Kidney (tissue), 14 donors: ENCODE measurements around the gene NTMT1. TPM values are rescaled to one million over a fixed set of nuclear protein-coding genes. Genes with fewer than 3 reads are reported as not detected.

Source experiments
- DNase-seq, 5 donors: peaks; one replicate each; pipeline ENCODE4 v3.0.0-alpha.2; 2013 to 2020
- FAIRE-seq: peaks from 2 replicates; lab custom pipeline; 2012; peaks lifted over from hg19 to GRCh38; lab: Jason Lieb, UNC
- H3K27ac ChIP-seq, 2 donors: one replicate each; pipeline ENCODE4 v1.7.0; 2013; ENCODE audit warnings: low read depth in 2 of 2, low read length in 2 of 2, inconsistent platforms in 1 of 2
- H3K27me3 ChIP-seq: one replicate; pipeline ENCODE4 v1.7.1; 2013; ENCODE audit warnings: low read length, inconsistent platforms; ENCODE audit not compliant: control insufficient read depth, insufficient read depth
- H3K36me3 ChIP-seq, 3 donors: one replicate each; pipeline versions ENCODE4 v1.7.0 to v1.7.1; 2013; ENCODE audit warnings: low read length in 3 of 3, control low read depth in 1 of 3, inconsistent platforms in 1 of 3; ENCODE audit not compliant: insufficient read depth in 3 of 3, control insufficient read depth in 2 of 3
- H3K4me1 ChIP-seq, 3 donors: one replicate each; pipeline versions ENCODE4 v1.7.0 to v1.7.1; 2013; ENCODE audit warnings: low read length in 3 of 3, inconsistent platforms in 1 of 3, low read depth in 1 of 3; ENCODE audit not compliant: control insufficient read depth in 2 of 3, insufficient read depth in 2 of 3
- H3K4me3 ChIP-seq, 3 donors: one replicate each; pipeline versions ENCODE4 v1.7.0 to v1.8.1; 2013; ENCODE audit warnings: low read length in 3 of 3, control low read depth in 1 of 3, inconsistent platforms in 1 of 3
- H3K9ac ChIP-seq, 3 donors: one replicate each; pipeline versions ENCODE4 v1.7.0 to v1.7.1; 2013; ENCODE audit warnings: low read length in 3 of 3, control low read depth in 1 of 3, inconsistent platforms in 1 of 3
- H3K9me3 ChIP-seq, 3 donors: one replicate each; pipeline versions ENCODE4 v1.7.0 to v1.7.1; 2013; ENCODE audit warnings: low read length in 3 of 3, control low read depth in 1 of 3, inconsistent platforms in 1 of 3; ENCODE audit not compliant: control insufficient read depth in 2 of 3, insufficient read depth in 1 of 3
- CTCF ChIP-seq: IDR thresholded peaks from 3 replicates; pipeline ENCODE4 v1.5.1; 2012; ENCODE audit warnings: mild to moderate bottlenecking, moderate library complexity, borderline replicate concordance; ENCODE audit not compliant: insufficient read depth; ENCODE audit errors: extremely low read depth
- intact Hi-C: fragments of 100-400 bp; cut with DNase I; formaldehyde crosslinking; loops from one replicate; pipeline ENCODE4 v1.11.1; 2022
- polyA plus RNA-seq: library from polyadenylated mRNA; stranded (reverse); fragments of 350-450 nt; fragmentation: Illumina TruSeq; extraction: RNeasy Lipid Tissue Mini Kit (QIAGEN cat#74804); gene quantifications from one replicate; pipeline ENCODE4 v1.2.3, GENCODE V29; 2014; ENCODE audit warnings: low read depth, low replicate concordance; ENCODE audit not compliant: insufficient read depth
- total RNA-seq: library from RNA; stranded (reverse); fragmentation: NEBNext Ultra II Directional; extraction: Animal tissue kit (Norgen Biotek cat#: 25700); gene quantifications from one replicate; pipeline ENCODE4 v1.2.1, GENCODE V29; 2021
- donor health status: control.
- donor health status: control.
- donor health status: control.
- donor health status: control.
- donor health status: control.
- donor health status: DM: yes; HTN: yes; CAD: no.
- donor health status: Normal renal cell carcinoma (clear cell type).

Gene NTMT1
- total and polyA plus RNA-seq, 2 donors from 2014 or later, result 32.6 to 61.2 TPM

GRCh38 chr9:129631674-129632129 is 5.7 kb downstream of the NTMT1 start:
- Histone ChIP-seq H3K36me3 (peaks cover 0 to 22% (median 19%) of the 10 kb centered on the region in 3 donors), H3K4me3 (no peak overlapping the region), H3K4me1 (peaks cover 0 to 33% (median 6%) of the 10 kb centered on the region in 3 donors), H3K9me3 (no peaks in the 10 kb centered on the region), H3K27me3 (no peaks in the 10 kb centered on the region), H3K27ac (no peak overlapping the region), H3K9ac (no peak overlapping the region)
- TF ChIP-seq CTCF, result no peak
- intact Hi-C loops, result no loop called here
- DNase-seq (no peak), FAIRE-seq (no peak)

DNA sequence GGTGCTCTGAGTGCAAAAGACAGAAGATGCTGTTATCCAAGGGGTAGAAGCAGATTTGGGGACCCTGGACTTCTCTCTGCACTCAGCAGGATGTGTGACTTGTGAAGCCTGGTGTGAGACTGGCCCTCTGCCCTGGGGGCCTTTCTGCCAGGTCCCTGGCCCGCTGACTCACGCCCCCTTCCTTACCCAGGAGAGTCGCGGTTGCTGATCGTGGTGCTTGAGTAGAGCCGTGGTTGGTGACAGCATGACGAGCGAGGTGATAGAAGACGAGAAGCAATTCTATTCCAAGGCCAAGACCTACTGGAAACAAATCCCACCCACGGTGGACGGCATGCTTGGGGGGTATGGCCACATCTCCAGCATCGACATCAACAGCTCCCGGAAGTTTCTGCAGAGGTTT is 6.5 kb downstream of the NTMT1 start:
- no peaks in the 10 kb centered on the region for H3K9me3 ChIP-seq
- no peak overlapping the region for H3K27ac ChIP-seq
- H3K4me1 ChIP-seq, result peaks cover 0 to 28% (median 6%) of the 10 kb centered on the region in 3 donors
- H3K27me3 ChIP-seq, result no peaks in the 10 kb centered on the region
- FAIRE-seq, result no peak
- no peak overlapping the region for H3K4me3 ChIP-seq
- DNase-seq, result no peak
- no peak for TF ChIP-seq CTCF
- H3K9ac ChIP-seq, result no peak overlapping the region
- intact Hi-C loops, result no loop called here
- H3K36me3 ChIP-seq, result peaks cover 0 to 29% (median 24%) of the 10 kb centered on the region in 3 donors

- H3K9me3 ChIP-seq, result no peaks in the 10 kb centered on the region
- H3K4me3 ChIP-seq, result no peak overlapping the region
- H3K4me1 ChIP-seq, result peaks cover 0 to 20% (median 6%) of the 10 kb centered on the region in 3 donors
- no peak overlapping the region for H3K9ac ChIP-seq
- DNase-seq (no peak), FAIRE-seq (no peak)
- no peak overlapping the region for H3K27ac ChIP-seq
- TF ChIP-seq CTCF, result no peak
- intact Hi-C loops, result no loop called here
- H3K27me3 ChIP-seq, result no peaks in the 10 kb centered on the region
- peaks cover 0 to 36% (median 31%) of the 10 kb centered on the region in 3 donors for H3K36me3 ChIP-seq
Observed at GRCh38 chr9:129633207-129633606, 7.2 kb downstream of the NTMT1 start.

- intact Hi-C loops, result no loop called here
- TF ChIP-seq CTCF, result no peak
- Histone ChIP-seq H3K9me3 (no peaks in the 10 kb centered on the region), H3K9ac (no peak overlapping the region), H3K4me1 (peaks cover 0 to 17% (median 6%) of the 10 kb centered on the region in 3 donors), H3K27ac (no peak overlapping the region), H3K4me3 (no peak overlapping the region), H3K36me3 (peaks cover 0 to 42% (median 37%) of the 10 kb centered on the region in 3 donors), H3K27me3 (no peaks in the 10 kb centered on the region)
- no peak for DNase-seq
- FAIRE-seq, result no peak
Observed at GRCh38 chr9:129633848-129634247, 7.9 kb downstream of the NTMT1 start.
